IMR-90 (cell line): Measurements from ENCODE around the gene GH1. TPM values are rescaled to one million over a fixed set of nuclear protein-coding genes. Genes with fewer than 3 reads are reported as not detected.
"Not testable (repeated sequence)": the region's sequence is repeated elsewhere in the genome, so short reads cannot be mapped to it uniquely, and the experiment has no call there.

Experiments used
- ATAC-seq: fragments of 200-7000 bp; cut with Tn5 transposase; 2 replicates; pipeline ENCODE4 v1.9.1; 2020; ENCODE audit warnings: low read depth, mild to moderate bottlenecking, moderate library complexity
- BruUV-seq: library from RNA; stranded (reverse); fragments of 400-500 nt; replicated peaks from 2 replicates; lab custom pipeline; 2021; lab: Mats Ljungman, UMichigan
- CTCF ChIA-PET: fragments of 300-600 bp; formaldehyde crosslinking; extraction: SDS; loops from one replicate; lab custom pipeline; 2021; ENCODE audit warnings: antibody characterized with exemption; lab: Yijun Ruan, JAX
- POLR2A ChIA-PET: fragments of 300-600 bp; sonication (Branson Sonifier 250); formaldehyde crosslinking; loops from one replicate; lab custom pipeline; 2022; ENCODE audit warnings: antibody characterized with exemption; ENCODE audit not compliant: unreplicated experiment; lab: Charles Lee
- DNase-seq: peaks from one replicate; pipeline ENCODE4 v3.0.0; 2013
- H2AFZ ChIP-seq: replicated peaks from 2 replicates; pipeline ENCODE3; 2013; ENCODE audit warnings: low read length, mild to moderate bottlenecking; ENCODE audit not compliant: poor library complexity
- H2AK5ac ChIP-seq: 2 replicates; pipeline ENCODE4 v1.6.1; 2013; ENCODE audit warnings: low read depth, low read length, inconsistent platforms
- H2AK9ac ChIP-seq: replicated peaks from 2 replicates; pipeline ENCODE3; 2013; ENCODE audit warnings: mild to moderate bottlenecking, low read depth, low read length, moderate library complexity; ENCODE audit not compliant: poor library complexity
- H2BK120ac ChIP-seq: 2 replicates; pipeline ENCODE4 v1.6.1; 2013; ENCODE audit warnings: low read depth, low read length, inconsistent platforms
- H2BK15ac ChIP-seq: 3 replicates; pipeline ENCODE4 v1.6.1; 2013; ENCODE audit warnings: low read depth, low read length, inconsistent platforms
- H2BK20ac ChIP-seq: 2 replicates; pipeline ENCODE4 v1.6.1; 2013; ENCODE audit warnings: low read depth, mild to moderate bottlenecking, inconsistent platforms, low read length, moderate library complexity
- H2BK5ac ChIP-seq: 2 replicates; pipeline ENCODE4 v1.6.1; 2013; ENCODE audit warnings: mild to moderate bottlenecking, low read depth, low read length, inconsistent platforms; ENCODE audit not compliant: poor library complexity, severe bottlenecking
- H3K14ac ChIP-seq: replicated peaks from 2 replicates; pipeline ENCODE4 v1.6.1; 2013; ENCODE audit warnings: low read depth, low read length, inconsistent platforms
- H3K18ac ChIP-seq: 2 replicates; pipeline ENCODE4 v1.6.1; 2013; ENCODE audit warnings: low read depth, low read length, control low read depth
- H3K23ac ChIP-seq: 2 replicates; pipeline ENCODE4 v1.6.1; 2013; ENCODE audit warnings: low read depth, low read length, inconsistent platforms
- H3K27ac ChIP-seq: 2 replicates; pipeline ENCODE4 v1.5.1; 2013; ENCODE audit warnings: mild to moderate bottlenecking, control low read depth, low read length; ENCODE audit not compliant: insufficient read depth
- H3K27me3 ChIP-seq: 2 replicates; pipeline ENCODE4 v1.6.1; 2013; ENCODE audit warnings: low read length; ENCODE audit not compliant: control insufficient read depth, insufficient read depth
- H3K36me3 ChIP-seq: 2 replicates; pipeline ENCODE4 v1.6.1; 2013; ENCODE audit warnings: low read length, mixed read lengths; ENCODE audit not compliant: control insufficient read depth, insufficient read depth
- H3K4ac ChIP-seq: 2 replicates; pipeline ENCODE4 v1.6.1; 2013; ENCODE audit warnings: low read depth, low read length, inconsistent platforms
- H3K4me1 ChIP-seq: 2 replicates; pipeline ENCODE4 v1.6.1; 2013; ENCODE audit warnings: low read length, mixed read lengths; ENCODE audit not compliant: control insufficient read depth, insufficient read depth
- H3K4me2 ChIP-seq: 2 replicates; pipeline ENCODE4 v1.6.1; 2013; ENCODE audit warnings: low read depth, mild to moderate bottlenecking, control low read depth, low read length, moderate library complexity
- H3K4me3 ChIP-seq: 2 replicates; pipeline ENCODE4 v1.5.1; 2013; ENCODE audit warnings: low read depth, mild to moderate bottlenecking, control low read depth, low read length, moderate library complexity; ENCODE audit not compliant: insufficient read depth
- H3K56ac ChIP-seq: 2 replicates; pipeline ENCODE4 v1.6.1; 2013; ENCODE audit warnings: low read length, inconsistent platforms; ENCODE audit not compliant: insufficient read depth; ENCODE audit errors: extremely low read depth
- H3K79me1 ChIP-seq, 2 experiments: 2 replicates each; pipeline ENCODE4 v1.6.1; 2013; ENCODE audit warnings: low read length in 2 of 2, inconsistent platforms in 1 of 2, low read depth in 1 of 2
- H3K9ac ChIP-seq: 2 replicates; pipeline ENCODE4 v1.6.1; 2013; ENCODE audit warnings: low read depth, low read length, control low read depth
- H3K9me1 ChIP-seq: 2 replicates; pipeline ENCODE4 v1.6.1; 2013; ENCODE audit warnings: low read length, inconsistent platforms; ENCODE audit not compliant: insufficient read depth
- H3K9me3 ChIP-seq: 2 replicates; pipeline ENCODE4 v1.6.1; 2013; ENCODE audit warnings: low read length; ENCODE audit not compliant: control insufficient read depth, insufficient read depth
- H4K20me1 ChIP-seq: 2 replicates; pipeline ENCODE4 v1.6.1; 2013; ENCODE audit warnings: low read length, inconsistent platforms; ENCODE audit not compliant: insufficient read depth
- H4K5ac ChIP-seq: 2 replicates; pipeline ENCODE4 v1.6.1; 2013; ENCODE audit warnings: mild to moderate bottlenecking, low read depth, low read length, control low read depth
- H4K8ac ChIP-seq, 2 experiments: 2 replicates each; pipeline ENCODE4 v1.6.1; 2013; ENCODE audit warnings: low read depth in 2 of 2, low read length in 2 of 2, control low read depth in 1 of 2, inconsistent platforms in 1 of 2
- H4K91ac ChIP-seq: 2 replicates; pipeline ENCODE4 v1.6.1; 2013; ENCODE audit warnings: low read depth, low read length, inconsistent platforms; ENCODE audit not compliant: insufficient read depth
- ELK1 ChIP-seq: fragments of 150-350 bp; IDR thresholded peaks from 2 replicates; pipeline ENCODE4 v1.6.1; 2016; ENCODE audit warnings: low read depth, mild to moderate bottlenecking, low read length, moderate library complexity, borderline replicate concordance
- WGBS, 2 experiments: methylation state at CpG; one replicate each; pipeline versions ENCODE4 v1.1.5 to v1.1.7; 2013; ENCODE audit warnings: missing lambda C conversion rate in 2 of 2; ENCODE audit not compliant: insufficient read length in 1 of 2; ENCODE audit errors: extremely low coverage in 2 of 2; 5-methylcytosine and 5-hydroxymethylcytosine counted together
- dilution Hi-C: fragments of 300-500 bp; cut with HindIII; formaldehyde crosslinking; loops from one replicate; pipeline ENCODE4 v1.14.3; 2018; ENCODE audit warnings: low sequenced_read_pairs; ENCODE audit not compliant: unreplicated experiment
- in situ Hi-C: fragments of 300-500 bp; cut with MboI; formaldehyde crosslinking; loops from 3 replicates; pipeline ENCODE4 v1.14.3; 2019; ENCODE audit warnings: low sequenced_read_pairs, inconsistent platforms, mixed read lengths
- intact Hi-C: fragments of 100-400 bp; cut with micrococcal nuclease; formaldehyde crosslinking; loops from 2 replicates; pipeline ENCODE4 v1.10.0; 2022
- polyA plus RNA-seq, 3 experiments: library from polyadenylated mRNA; depleted of rRNA; stranded (reverse); fragments of >200 nt; gene quantifications; 2 replicates each; pipeline ENCODE4 v1.2.3, GENCODE V29; 2012; ENCODE audit warnings: low replicate concordance in 1 of 3
- total RNA-seq: library from RNA; depleted of rRNA; stranded (reverse); fragments of >200 nt; gene quantifications from 2 replicates; pipeline ENCODE4 v1.2.3, GENCODE V29; 2012

The GH1 gene
- total and polyA plus RNA-seq, 2 of the 4 experiments (the other 2 are of a cell fraction), result not detected

GRCh38 chr17:63916566-63917185, 2.0 kb downstream of the GH1 start:
- H2AK9ac ChIP-seq, result no peak overlapping the region
- H4K20me1 ChIP-seq, result no peaks in the 10 kb centered on the region
- H2AK5ac ChIP-seq, result no peak overlapping the region
- no peak overlapping the region for H3K9ac ChIP-seq
- H3K56ac ChIP-seq, result no peak overlapping the region
- no peak overlapping the region for H3K14ac ChIP-seq
- no peak overlapping the region for H4K8ac ChIP-seq
- no TSS peak for BruUV-seq
- no peak overlapping the region for H3K4ac ChIP-seq
- H3K9me1 ChIP-seq, result no peaks in the 10 kb centered on the region
- no peaks in the 10 kb centered on the region for H3K79me1 ChIP-seq
- intact Hi-C loops, result loop anchor here (10.0 kb wide), 1 partner anchor 368 kb away; no protein-coding TSS in a partner anchor
- no peak overlapping the region for H2BK20ac ChIP-seq
- H2BK120ac ChIP-seq, result no peak overlapping the region
- H3K36me3 ChIP-seq, result no peaks in the 10 kb centered on the region
- dilution Hi-C loops, result no loop called here
- H3K4me3 ChIP-seq, result no peak overlapping the region
- DNase-seq (no peak), ATAC-seq (no peak)
- peaks cover 38% of the 10 kb centered on the region for H3K27me3 ChIP-seq
- H3K18ac ChIP-seq, result no peak overlapping the region
- H2BK5ac ChIP-seq, result no peak overlapping the region
- no peak for TF ChIP-seq ELK1
- H3K4me2 ChIP-seq, result no peak overlapping the region
- no peak overlapping the region for H3K27ac ChIP-seq
- no peaks in the 10 kb centered on the region for H3K4me1 ChIP-seq
- ChIA-PET POLR2A (no interaction called here), CTCF (no interaction called here)
- no peak overlapping the region for H2AFZ ChIP-seq
- in situ Hi-C loops, result loop anchor here (5.0 to 10.0 kb wide), 3 partner anchors 108 to 368 kb away; partner anchors contain the start of genes ERN1 and ICAM2
- H4K5ac ChIP-seq, result no peak overlapping the region
- H3K23ac ChIP-seq, result no peak overlapping the region
- no peak overlapping the region for H2BK15ac ChIP-seq
- no peaks in the 10 kb centered on the region for H3K9me3 ChIP-seq
- WGBS, 2 experiments, result 64% methylated on average over 4 of the region's 12 CpGs; no CpG with 5 or more reads in 1 of the 2 experiments
- H4K91ac ChIP-seq, result no peak overlapping the region

- WGBS, 2 experiments, result 74% methylated on average over 8 of the region's 10 CpGs; no CpG with 5 or more reads in 1 of the 2 experiments
- H2AK9ac ChIP-seq, H3K9me3 ChIP-seq, H3K9me1 ChIP-seq, H4K20me1 ChIP-seq, H3K4me2 ChIP-seq, dilution Hi-C loops, H3K27ac ChIP-seq, DNase-seq, H3K14ac ChIP-seq, H2AFZ ChIP-seq, H3K9ac ChIP-seq, H4K5ac ChIP-seq, H3K56ac ChIP-seq, H4K8ac ChIP-seq, H2BK20ac ChIP-seq, H3K4me1 ChIP-seq, H2BK15ac ChIP-seq, POLR2A ChIA-PET, H3K79me1 ChIP-seq, H2BK120ac ChIP-seq, H3K18ac ChIP-seq, ATAC-seq, BruUV-seq, H2AK5ac ChIP-seq, H3K36me3 ChIP-seq, H3K23ac ChIP-seq, H2BK5ac ChIP-seq, CTCF ChIA-PET, H4K91ac ChIP-seq, H3K4me3 ChIP-seq, H3K4ac ChIP-seq: not testable (repeated sequence)
- peaks cover 44% of the 10 kb centered on the region for H3K27me3 ChIP-seq
- in situ Hi-C loops (loop anchor here (5.0 to 10.0 kb wide), 3 partner anchors 109 to 369 kb away; partner anchors contain the start of genes ERN1 and ICAM2), intact Hi-C loops (loop anchor here (10.0 kb wide), 1 partner anchor 369 kb away; no protein-coding TSS in a partner anchor)
Observed at GRCh38 chr17:63915753-63916152, 2.9 kb downstream of the GH1 start.
